GM18508 (cell line): Measurements from ENCODE around the gene CHD6.

Experiments
- ATAC-seq: cut with Tn5 transposase; IDR thresholded peaks from one replicate; pipeline ENCODE4 v1.9.1; 2021; ENCODE audit warnings: moderate number of reproducible peaks; ENCODE audit not compliant: insufficient read depth, unreplicated experiment

The CHD6 gene

GRCh38 chr20:41621971-41622370 lies 3.8 kb upstream of the CHD6 start:
- no peak for ATAC-seq

- no peak for ATAC-seq
Observed at GRCh38 chr20:41621421-41621820, 3.2 kb upstream of the CHD6 start.

- no peak for ATAC-seq
Observed at GRCh38 chr20:41619360-41620100, 1.4 kb upstream of the CHD6 start.

DNA sequence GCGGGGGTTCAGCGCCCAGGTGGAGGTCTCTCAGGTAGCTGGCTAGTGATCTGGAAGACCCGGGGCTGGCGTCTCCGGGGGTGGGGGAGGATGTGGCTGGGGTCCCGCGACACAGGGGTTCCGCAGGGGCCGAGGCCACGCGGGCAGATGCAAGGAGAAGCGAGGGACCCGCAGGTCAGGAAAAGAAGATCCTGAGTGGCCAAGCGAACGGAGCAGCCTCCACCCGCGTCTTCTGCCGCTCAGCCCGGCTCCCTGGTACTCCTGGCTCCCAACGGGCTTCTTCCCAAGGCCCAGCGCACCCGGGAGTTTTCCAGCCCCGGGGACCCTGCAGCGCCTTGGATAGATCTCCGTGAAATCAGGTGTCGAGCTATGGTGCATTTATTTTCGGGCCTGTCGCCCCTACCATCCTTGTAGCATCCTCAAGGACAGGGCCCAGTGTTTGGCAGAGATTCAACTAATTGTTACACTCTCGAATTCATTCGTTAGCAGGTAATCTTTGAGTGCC lies 682 bp upstream of the CHD6 start:
- no peak for ATAC-seq

- no peak for ATAC-seq
Observed at GRCh38 chr20:41617059-41617901, 897 bp downstream of the CHD6 start.

DNA sequence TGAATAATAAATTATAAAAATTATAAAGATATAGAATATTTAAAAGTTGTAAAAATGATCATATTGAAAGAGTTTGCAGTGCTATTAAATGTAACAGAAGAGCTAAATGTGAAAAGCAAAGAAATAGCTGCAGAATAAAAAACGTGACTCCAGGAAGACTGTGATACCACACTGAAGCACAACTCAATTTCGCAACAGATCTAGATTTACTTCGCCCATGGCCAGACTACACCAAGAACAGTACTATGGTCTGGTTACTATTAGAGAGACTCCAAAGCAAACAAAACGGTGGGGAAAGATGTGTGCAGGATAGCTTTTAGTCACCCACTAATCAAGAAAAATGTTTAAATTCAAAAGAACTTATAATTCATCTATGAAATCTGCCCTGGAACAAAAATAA lies 1.9 kb downstream of the CHD6 start:
- no peak for ATAC-seq

GRCh38 chr20:41615676-41616075 lies 2.5 kb downstream of the CHD6 start:
- ATAC-seq, result no peak

GRCh38 chr20:41615110-41615509 lies 3.1 kb downstream of the CHD6 start:
- no peak for ATAC-seq

DNA sequence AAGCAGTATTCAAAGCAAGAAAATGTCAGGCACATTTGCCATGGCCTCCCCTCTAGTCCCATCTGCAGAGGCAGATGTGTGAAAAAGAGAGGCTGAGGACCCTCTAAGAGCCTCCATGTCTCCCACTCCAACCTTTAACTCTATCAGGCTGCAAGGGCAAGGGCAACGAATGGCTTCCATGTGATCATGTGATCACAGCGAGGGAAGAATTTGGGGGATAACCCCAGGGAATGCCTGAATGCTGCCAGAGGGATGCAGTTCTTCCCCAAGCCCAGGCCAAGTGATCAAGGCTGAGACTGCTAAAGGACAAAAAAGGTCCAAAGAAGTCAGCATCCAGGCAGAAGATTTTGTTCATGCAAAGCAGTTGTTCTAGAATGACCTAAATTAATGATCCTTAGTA lies 4.9 kb downstream of the CHD6 start:
- ATAC-seq, result no peak

- ATAC-seq, result no peak
Observed at GRCh38 chr20:41609474-41609873, 8.7 kb downstream of the CHD6 start.

GRCh38 chr20:41608606-41609005 lies 9.6 kb downstream of the CHD6 start:
- ATAC-seq, result no peak

GRCh38 chr20:41607791-41608190 lies 10.4 kb downstream of the CHD6 start:
- ATAC-seq, result no peak

- ATAC-seq, result no peak
Observed at GRCh38 chr20:41604002-41604401, 14.2 kb downstream of the CHD6 start.

- ATAC-seq, result no peak
Observed at GRCh38 chr20:41601742-41602141, 16.4 kb downstream of the CHD6 start.

GRCh38 chr20:41600926-41601631 lies 17.1 kb downstream of the CHD6 start:
- no peak for ATAC-seq

- ATAC-seq, result no peak
Observed at GRCh38 chr20:41599699-41600104, 18.5 kb downstream of the CHD6 start.

DNA sequence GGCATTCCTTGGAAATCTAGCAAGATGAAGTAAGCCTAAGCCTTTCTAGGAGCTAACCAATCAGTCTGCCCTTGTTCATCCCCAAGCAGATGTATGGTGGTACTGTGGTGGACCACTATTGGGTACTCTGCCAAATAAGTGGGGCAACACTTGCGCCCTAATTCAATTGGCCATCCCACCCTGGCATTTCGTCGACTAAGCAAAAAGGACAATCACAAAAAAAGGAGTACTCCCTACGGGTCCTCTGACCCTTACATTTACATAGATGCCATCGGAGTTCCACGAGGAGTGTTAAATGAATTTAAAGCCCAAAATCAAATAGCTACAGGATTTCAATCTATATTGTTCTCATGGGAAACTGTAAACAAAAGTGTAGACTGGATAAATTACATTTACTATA lies 19.5 kb downstream of the CHD6 start:
- no peak for ATAC-seq

DNA sequence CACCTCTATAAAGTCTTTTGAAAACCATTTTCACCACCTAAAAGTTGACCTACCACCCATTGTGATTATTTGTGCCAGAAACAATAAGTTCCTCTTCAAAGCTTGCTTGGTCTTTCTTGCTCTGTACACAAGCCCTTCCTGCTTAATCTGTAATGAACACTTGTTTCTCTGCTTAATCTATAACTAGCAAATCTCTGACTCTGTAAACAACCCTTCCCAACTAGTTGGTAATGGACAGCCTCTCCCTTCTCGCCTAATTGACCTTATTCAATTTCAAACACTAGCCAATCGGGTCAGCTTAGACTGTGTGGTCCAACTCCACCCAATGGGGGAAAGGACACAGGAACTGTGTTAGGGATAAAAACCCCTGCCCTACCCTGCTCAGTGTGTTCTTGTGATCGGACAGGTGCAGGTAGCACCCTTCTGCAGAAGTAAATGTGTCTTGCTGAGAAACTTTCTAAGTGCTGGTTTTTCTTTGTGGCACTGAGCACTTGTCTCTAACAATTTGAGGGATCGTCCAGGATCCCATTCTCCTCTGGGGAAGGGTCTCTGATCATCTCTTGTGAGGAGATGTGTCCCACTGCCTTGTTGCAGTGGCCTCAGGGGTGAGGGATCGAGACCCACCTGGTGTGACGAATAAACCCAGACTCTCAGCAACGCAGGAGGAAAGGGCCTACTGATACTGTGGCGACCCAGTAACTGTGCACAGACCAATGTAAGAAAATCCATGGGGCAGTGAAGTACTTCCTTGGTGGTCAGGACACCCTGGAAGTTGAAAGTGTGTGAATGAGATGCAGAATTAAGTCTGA lies 23.5 kb downstream of the CHD6 start:
- no peak for ATAC-seq

DNA sequence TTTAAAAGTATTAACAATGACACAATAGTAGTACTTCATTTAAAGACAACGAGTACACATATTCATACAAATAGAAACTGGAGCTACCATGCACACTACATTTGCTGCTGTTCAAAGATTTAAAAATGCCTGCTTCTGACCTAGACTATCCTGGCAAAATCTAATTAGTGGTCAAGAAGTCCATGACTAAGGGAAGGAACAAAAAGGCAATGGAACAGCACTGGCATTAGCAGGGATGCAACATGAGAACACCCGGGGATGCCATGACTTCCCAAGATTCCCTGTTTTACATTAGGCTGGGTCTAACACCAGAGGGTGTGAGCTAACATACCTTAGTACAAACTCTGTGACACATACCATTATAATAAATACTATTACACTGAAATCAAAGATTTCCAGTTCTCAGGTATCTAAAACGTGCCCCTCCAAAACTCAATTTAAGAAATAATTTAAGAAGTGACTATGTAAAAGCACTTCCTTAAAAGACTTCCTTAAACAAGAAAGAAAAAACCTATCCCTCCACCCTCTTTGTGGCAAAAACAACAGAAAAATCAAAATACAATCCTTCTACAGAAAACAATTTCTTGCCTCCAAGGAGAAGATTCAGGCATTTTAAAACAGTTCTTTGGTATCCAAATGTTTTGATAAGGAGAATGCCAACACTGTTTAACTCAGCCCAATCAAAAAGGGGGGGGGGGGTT lies 25.5 kb downstream of the CHD6 start:
- no peak for ATAC-seq

- ATAC-seq, result no peak
Observed at GRCh38 chr20:41587956-41588355, 30.2 kb downstream of the CHD6 start.
